SK-N-MC (cell line): Measurements from ENCODE around the gene C17orf50.

ENCODE experiments used
- DNase-seq: peaks from one replicate; pipeline ENCODE4 v3.0.0-alpha.2; 2011; ENCODE audit warnings: low read depth, low spot score
- H3K27ac ChIP-seq: fragments of 200-600 bp; sonication (generic); 2 replicates; pipeline ENCODE4 v1.5.1; 2016; ENCODE audit warnings: mixed run types
- H3K36me3 ChIP-seq: fragments of 200-600 bp; sonication (generic); 2 replicates; pipeline ENCODE4 v1.6.1; 2017; ENCODE audit warnings: antibody characterized with exemption, low read length, mixed read lengths; ENCODE audit not compliant: insufficient read depth
- H3K4me3 ChIP-seq: fragments of 200-600 bp; sonication (generic); 2 replicates; pipeline ENCODE4 v1.5.1; 2016
- H3K9ac ChIP-seq: fragments of 200-600 bp; sonication (generic); 2 replicates; pipeline ENCODE4 v1.8.0; 2017; ENCODE audit warnings: mixed run types, mixed read lengths; ENCODE audit not compliant: insufficient read length
- H3K9me3 ChIP-seq: fragments of 200-600 bp; sonication (generic); 2 replicates; pipeline ENCODE4 v1.6.1; 2017; ENCODE audit warnings: low read depth, mild to moderate bottlenecking, antibody characterized with exemption, low read length, moderate library complexity, mixed read lengths
- EZH2 ChIP-seq: fragments of 200-600 bp; sonication (generic); IDR thresholded peaks from one replicate; pipeline ENCODE4 v1.6.1; 2017; ENCODE audit warnings: antibody characterized with exemption
- FOXP2 ChIP-seq: optimal IDR thresholded peaks from 2 replicates; pipeline ENCODE3; 2011; ENCODE audit warnings: mild to moderate bottlenecking, moderate library complexity; ENCODE audit not compliant: insufficient read depth; ENCODE audit errors: extremely low read length, control extremely low read depth
- POLR2AphosphoS5 ChIP-seq: IDR thresholded peaks from 2 replicates; pipeline ENCODE4 v1.6.1; 2012; ENCODE audit warnings: mild to moderate bottlenecking, low read depth, low read length, borderline replicate concordance

The C17orf50 gene

GRCh38 chr17:35769895-35770486 lies 9.3 kb downstream of the C17orf50 start:
- TF ChIP-seq FOXP2 (no peak), POLR2AphosphoS5 (no peak), EZH2 (no peak)
- Histone ChIP-seq H3K9ac (no peak overlapping the region), H3K9me3 (no peaks in the 10 kb centered on the region), H3K36me3 (no peaks in the 10 kb centered on the region), H3K4me3 (no peak overlapping the region), H3K27ac (no peak overlapping the region)
- no peak for DNase-seq

- Histone ChIP-seq H3K9me3 (no peaks in the 10 kb centered on the region), H3K36me3 (no peaks in the 10 kb centered on the region), H3K9ac (no peak overlapping the region), H3K4me3 (no peak overlapping the region), H3K27ac (no peak overlapping the region)
- TF ChIP-seq EZH2, result no peak
- no peak for TF ChIP-seq POLR2AphosphoS5
- TF ChIP-seq FOXP2, result no peak
- no peak for DNase-seq
Observed at GRCh38 chr17:35773129-35773528, 12.4 kb downstream of the C17orf50 start.

- no peak overlapping the region for H3K9ac ChIP-seq
- no peak overlapping the region for H3K27ac ChIP-seq
- no peak for DNase-seq
- no peak overlapping the region for H3K4me3 ChIP-seq
- TF ChIP-seq POLR2AphosphoS5 (no peak), EZH2 (no peak), FOXP2 (no peak)
- H3K36me3 ChIP-seq, result no peaks in the 10 kb centered on the region
- H3K9me3 ChIP-seq, result no peaks in the 10 kb centered on the region
Observed at GRCh38 chr17:35773679-35774425, 13.2 kb downstream of the C17orf50 start.

DNA sequence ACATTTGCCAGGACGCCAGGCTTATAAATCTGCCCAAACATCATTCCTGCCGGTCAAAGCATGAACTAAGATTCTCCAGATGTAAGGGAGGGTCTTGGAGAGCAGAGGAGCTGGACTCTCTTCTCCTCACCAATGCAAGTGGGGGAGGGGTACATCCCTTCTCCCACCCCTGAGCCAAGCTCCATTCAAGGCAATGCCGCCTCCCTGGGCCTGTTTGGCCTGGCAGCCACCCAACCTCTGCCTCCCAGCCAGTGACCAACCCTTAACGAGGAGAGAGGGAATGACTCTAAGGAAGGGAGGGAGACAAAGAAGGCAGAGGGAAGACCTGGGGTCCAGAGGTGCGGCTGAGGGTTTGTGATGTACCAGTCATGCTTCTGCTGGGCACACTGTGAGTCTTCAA lies 13.8 kb downstream of the C17orf50 start:
- Histone ChIP-seq H3K27ac (no peak overlapping the region), H3K36me3 (no peaks in the 10 kb centered on the region), H3K4me3 (no peak overlapping the region), H3K9me3 (no peaks in the 10 kb centered on the region), H3K9ac (no peak overlapping the region)
- TF ChIP-seq POLR2AphosphoS5, result no peak
- TF ChIP-seq EZH2, result no peak
- TF ChIP-seq FOXP2, result no peak
- DNase-seq, result no peak

DNA sequence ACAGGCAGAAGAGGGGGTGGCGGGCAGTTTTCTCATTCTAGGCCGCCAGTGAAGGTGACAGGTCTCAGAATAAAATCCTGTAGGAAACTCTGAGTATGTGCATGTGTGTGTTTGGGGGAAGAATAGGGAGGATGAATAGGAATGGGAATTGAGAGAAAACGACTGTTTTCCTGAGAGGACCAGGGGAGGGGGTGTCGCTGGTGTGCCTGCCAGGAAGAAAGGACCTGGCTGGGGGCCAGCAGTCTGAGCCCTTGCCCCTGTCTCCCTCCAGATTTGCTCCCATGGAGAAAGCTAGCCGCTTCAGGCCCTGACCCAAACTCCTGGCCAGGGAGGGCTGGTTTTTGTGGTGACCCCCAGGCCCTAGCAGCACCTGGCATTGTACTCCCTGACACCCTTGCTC lies 14.4 kb downstream of the C17orf50 start:
- Histone ChIP-seq H3K36me3 (no peaks in the 10 kb centered on the region), H3K4me3 (no peak overlapping the region), H3K9ac (no peak overlapping the region), H3K9me3 (no peaks in the 10 kb centered on the region), H3K27ac (no peak overlapping the region)
- no peak for TF ChIP-seq FOXP2
- TF ChIP-seq EZH2, result no peak
- no peak for TF ChIP-seq POLR2AphosphoS5
- DNase-seq, result no peak

GRCh38 chr17:35775583-35775982 lies 14.9 kb downstream of the C17orf50 start:
- Histone ChIP-seq H3K36me3 (no peaks in the 10 kb centered on the region), H3K27ac (no peak overlapping the region), H3K4me3 (no peak overlapping the region), H3K9ac (no peak overlapping the region), H3K9me3 (no peaks in the 10 kb centered on the region)
- DNase-seq, result no peak
- no peak for TF ChIP-seq FOXP2

DNA sequence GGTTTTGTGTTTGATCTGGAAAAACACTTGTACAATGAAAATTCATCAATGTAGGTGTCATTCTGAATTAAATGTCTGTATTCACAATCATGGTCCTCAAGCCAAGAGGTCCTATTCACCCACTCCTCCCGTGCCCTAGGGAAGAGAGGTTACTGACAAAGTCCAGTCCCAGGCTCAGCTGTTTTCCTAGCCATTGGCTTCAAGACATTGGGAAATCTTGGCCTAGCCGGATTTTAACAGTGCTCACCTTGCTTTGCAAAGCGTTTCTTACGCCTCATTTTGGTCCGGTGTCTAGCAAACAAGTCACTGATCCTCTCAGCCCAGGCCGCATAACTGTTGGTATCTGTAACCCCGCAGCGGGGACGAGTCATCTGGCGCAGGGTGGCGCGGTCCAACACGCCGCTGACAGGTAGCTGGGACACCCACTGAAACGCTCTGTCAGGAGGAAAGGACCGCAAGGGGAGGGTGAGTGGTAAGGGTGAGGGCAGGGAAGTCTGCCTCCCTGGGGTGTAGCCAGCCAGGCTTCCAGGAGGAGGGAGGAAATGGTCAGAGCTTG lies 18.0 kb downstream of the C17orf50 start:
- Histone ChIP-seq H3K36me3 (no peaks in the 10 kb centered on the region), H3K4me3 (peak overlapping the region; percentile 35; the same call in 1 of the 2 replicates), H3K9ac (peak overlapping the region; percentile 21), H3K27ac (peak overlapping the region; percentile 46; the same call in 1 of the 2 replicates), H3K9me3 (no peaks in the 10 kb centered on the region)
- TF ChIP-seq EZH2 (no peak), FOXP2 (no peak), POLR2AphosphoS5 (no peak)
- no peak for DNase-seq

- no peak for DNase-seq
- Histone ChIP-seq H3K9me3 (no peaks in the 10 kb centered on the region), H3K27ac (no peak overlapping the region), H3K36me3 (no peaks in the 10 kb centered on the region), H3K4me3 (no peak overlapping the region), H3K9ac (no peak overlapping the region)
- TF ChIP-seq POLR2AphosphoS5 (no peak), FOXP2 (no peak)
Observed at GRCh38 chr17:35780950-35781349, 20.3 kb downstream of the C17orf50 start.
